K562 (cell line): Measurements from ENCODE around the gene DGCR8. TPM values are rescaled to one million over a fixed set of nuclear protein-coding genes. Genes with fewer than 3 reads are reported as not detected.

Experiments
- BRCA1 ChIP-seq, 2 experiments: fragments of 450-650 bp in 1 of 2; sonication (generic) in 1 of 2; formaldehyde crosslinking in 1 of 2; IDR thresholded peaks; 2 replicates each; pipeline versions ENCODE4 v1.5.0 to v1.6.1; 2017 to 2020; ENCODE audit warnings: mild to moderate bottlenecking in 1 of 2, missing genetic modification reagents in 1 of 2
- CREB3 ChIP-seq: fragments of 450-650 bp; conservative IDR thresholded peaks from 2 replicates; pipeline ENCODE4 v1.6.1; 2016; ENCODE audit warnings: missing genetic modification characterization, low read depth, mild to moderate bottlenecking, missing compliant biosample characterization, moderate library complexity
- FOXJ3 ChIP-seq: sonication (generic); formaldehyde crosslinking; IDR thresholded peaks from 2 replicates; pipeline ENCODE4 v1.4.0; 2020; ENCODE audit warnings: mild to moderate bottlenecking, missing genetic modification reagents
- HIVEP1 ChIP-seq: fragments of 250-450 bp; sonication (Bioruptor Pico); IDR thresholded peaks from 2 replicates; pipeline ENCODE4 v1.4.0; 2020; ENCODE audit warnings: mild to moderate bottlenecking
- ID3 ChIP-seq, 2 experiments: fragments of 250-450 bp in 1 of 2; fragments of 450-650 bp in 1 of 2; sonication (Bioruptor Pico) in 1 of 2; IDR thresholded peaks; 2 replicates each; pipeline versions ENCODE4 v1.6.1 to v1.8.0; 2016 to 2021; ENCODE audit warnings: mild to moderate bottlenecking in 2 of 2, moderate library complexity in 2 of 2, missing compliant biosample characterization in 1 of 2, missing genetic modification characterization in 1 of 2
- IRF1 ChIP-seq: sonication (generic); formaldehyde crosslinking; IDR thresholded peaks from 2 replicates; pipeline ENCODE4 v1.8.0; 2022; ENCODE audit warnings: missing genetic modification reagents, mild to moderate bottlenecking, borderline replicate concordance
- JUNB ChIP-seq: fragments of 450-650 bp; formaldehyde crosslinking; conservative IDR thresholded peaks from 2 replicates; pipeline ENCODE4 v1.4.0; 2020; ENCODE audit warnings: mild to moderate bottlenecking
- KDM5B ChIP-seq: fragments of 200-600 bp; sonication (generic); IDR thresholded peaks from 2 replicates; pipeline ENCODE4 v1.6.1; 2012; ENCODE audit warnings: low read depth, mild to moderate bottlenecking, moderate library complexity, low read length, control low read depth, inconsistent platforms; ENCODE audit not compliant: insufficient replicate concordance
- KLF16 ChIP-seq: IDR thresholded peaks from 2 replicates; pipeline ENCODE4 v1.6.1; 2016; ENCODE audit warnings: antibody characterized with exemption
- NFXL1 ChIP-seq: fragments of 450-650 bp; formaldehyde crosslinking; IDR thresholded peaks from 2 replicates; pipeline ENCODE4 v1.4.0; 2021; ENCODE audit warnings: mild to moderate bottlenecking
- POLR2AphosphoS2 ChIP-seq: IDR thresholded peaks from 2 replicates; pipeline ENCODE4 v1.6.1; 2012; ENCODE audit warnings: low read length, improper control_type of control experiment
- RBM39 ChIP-seq: fragments of 200-400 bp; formaldehyde crosslinking; optimal IDR thresholded peaks from 2 replicates; pipeline ENCODE3; 2018; ENCODE audit warnings: low read depth, low read length
- SAFB2 ChIP-seq: fragments of 200-400 bp; formaldehyde crosslinking; IDR thresholded peaks from 2 replicates; pipeline ENCODE4 v1.6.1; 2018; ENCODE audit warnings: borderline replicate concordance, low read length, low read depth, moderate library complexity; ENCODE audit not compliant: severe bottlenecking
- SRSF3 ChIP-seq: fragments of 200-400 bp; formaldehyde crosslinking; IDR thresholded peaks from 2 replicates; pipeline ENCODE4 v1.6.1; 2016; ENCODE audit warnings: mild to moderate bottlenecking, low read length, moderate library complexity; ENCODE audit not compliant: insufficient read depth
- ZBTB2 ChIP-seq: fragments of 450-650 bp; IDR thresholded peaks from 2 replicates; pipeline ENCODE4 v1.6.1; 2016; ENCODE audit warnings: antibody characterized with exemption
- ZC3H11A ChIP-seq: IDR thresholded peaks from 2 replicates; pipeline ENCODE4 v1.6.1; 2012; ENCODE audit warnings: low read depth, low read length, improper control_type of control experiment
- ZC3H8 ChIP-seq: fragments of 450-650 bp; IDR thresholded peaks from 2 replicates; pipeline ENCODE4 v1.6.1; 2017
- ZEB2 ChIP-seq: fragments of 450-650 bp; IDR thresholded peaks from 2 replicates; pipeline ENCODE4 v1.6.1; 2016
- ZFP30 ChIP-seq: fragments of 250-450 bp; sonication (Bioruptor Pico); IDR thresholded peaks from 2 replicates; pipeline ENCODE4 v1.8.0; 2022; ENCODE audit warnings: moderate library complexity, mild to moderate bottlenecking, inconsistent platforms, borderline replicate concordance
- ZKSCAN8 ChIP-seq: fragments of 200-800 bp; sonication (Bioruptor generic); IDR thresholded peaks from 2 replicates; pipeline ENCODE4 v1.6.1; 2016; ENCODE audit warnings: missing genetic modification characterization, missing compliant biosample characterization
- polyA plus RNA-seq, 8 experiments: library from polyadenylated mRNA; depleted of rRNA in 4 of 8; stranded (reverse) in 5 of 8; unstranded in 3 of 8; fragments of >200 nt; fragmentation: Nextera tagmentation in 2 of 8; fragmentation: Illumina TruSeq in 1 of 8; extraction: Ambion mirVana in 2 of 8; extraction: Trizol in 1 of 8; gene quantifications; 2 replicates each; pipeline versions ENCODE4 v1.2.1 to v1.2.3, GENCODE V29; 2011 to 2014; ENCODE audit warnings: inconsistent platforms in 1 of 8, missing spikeins in 1 of 8
- total RNA-seq, 7 experiments: library from RNA; depleted of rRNA in 6 of 7; stranded (reverse); fragments of >200 nt in 6 of 7; fragmentation: Illumina TruSeq in 2 of 7; extraction: Trizol in 2 of 7; gene quantifications; 2 replicates each; pipeline versions ENCODE4 v1.2.1 to v1.2.3, GENCODE V29; 2011 to 2021; ENCODE audit warnings: low replicate concordance in 1 of 7
- TF ChIP-seq, protein P1 (sequence below), 2 experiments: IDR thresholded peaks; 2 replicates each; pipeline ENCODE4 v1.6.1; 2011; ENCODE audit warnings: borderline replicate concordance in 1 of 2, control low read depth in 1 of 2, low read depth in 1 of 2, low read length in 1 of 2, mild to moderate bottlenecking in 1 of 2, mixed read lengths in 1 of 2, moderate library complexity in 1 of 2; ENCODE audit not compliant: insufficient read depth in 1 of 2, insufficient read length in 1 of 2, poor library complexity in 1 of 2, severe bottlenecking in 1 of 2; ENCODE audit errors: extremely low read depth in 1 of 2

Gene DGCR8
- total and polyA plus RNA-seq, 9 of the 15 experiments (the other 6 are each of a cell fraction or from before 2014, with no cell fraction given): 5.9 to 144 (median 80.1) TPM

GRCh38 chr22:20058989-20059770, 20.9 kb upstream of the DGCR8 start (continued):
- TF ChIP-seq CREB3: 0 out of 2 replicates have a peak, but pooled peaks have one; percentile 40
- peak; percentile 64; the same call in 1 of the 2 replicates for TF ChIP-seq KLF16
- no peak for TF ChIP-seq IRF1
- no peak for TF ChIP-seq JUNB
- TF ChIP-seq KDM5B: no peak
- TF ChIP-seq, protein P1, sequence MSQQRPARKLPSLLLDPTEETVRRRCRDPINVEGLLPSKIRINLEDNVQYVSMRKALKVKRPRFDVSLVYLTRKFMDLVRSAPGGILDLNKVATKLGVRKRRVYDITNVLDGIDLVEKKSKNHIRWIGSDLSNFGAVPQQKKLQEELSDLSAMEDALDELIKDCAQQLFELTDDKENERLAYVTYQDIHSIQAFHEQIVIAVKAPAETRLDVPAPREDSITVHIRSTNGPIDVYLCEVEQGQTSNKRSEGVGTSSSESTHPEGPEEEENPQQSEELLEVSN (IDR thresholded peaks at IDR 0.05; ENCODE audit: borderline replicate concordance in 1 of 2, extremely low read depth in 1 of 2, insufficient read depth in 1 of 2, insufficient read length in 1 of 2, low read depth in 1 of 2, low read length in 1 of 2, poor library complexity in 1 of 2, severe bottlenecking in 1 of 2): peak; percentile 27 to 71
- TF ChIP-seq ZEB2: peak; percentile 9
- no peak; the same call in 1 of the 2 replicates for TF ChIP-seq ZC3H8
- 0 out of 2 replicates have a peak, but pooled peaks have one; percentile 7 for TF ChIP-seq NFXL1 (CRISPR knock-in tag)
- TF ChIP-seq RBM39: no peak
- TF ChIP-seq BRCA1 (IDR thresholded peaks at IDR 0.05): no peak
- TF ChIP-seq BRCA1 (CRISPR knock-in tag; IDR thresholded peaks at IDR 0.05): no peak
- 0 out of 2 replicates have a peak, but pooled peaks have one; percentile 5 for TF ChIP-seq ID3 (CRISPR knock-in tag; IDR thresholded peaks at IDR 0.05)
- peak; percentile 89 for TF ChIP-seq ID3 (tag; IDR thresholded peaks at IDR 0.05)
- no peak; the same call in 1 of the 2 replicates for TF ChIP-seq ZC3H11A
- TF ChIP-seq POLR2AphosphoS2: peak; percentile 54; the same call in 1 of the 2 replicates
- peak; percentile 62 for TF ChIP-seq ZBTB2
- TF ChIP-seq FOXJ3: no peak
- TF ChIP-seq SRSF3: no peak
- TF ChIP-seq SAFB2: no peak
- TF ChIP-seq ZKSCAN8: no peak
- TF ChIP-seq HIVEP1 (CRISPR knock-in tag): 0 out of 2 replicates have a peak, but pooled peaks have one; percentile 15
- TF ChIP-seq ZFP30 (CRISPR knock-in tag): no peak
